Liver (tissue), 9 donors: ENCODE results near the gene CXCL14. TPM values are rescaled to one million over a fixed set of nuclear protein-coding genes. Genes with fewer than 3 reads are reported as not detected.

Experiments used
- DNase-seq: peaks from one replicate; pipeline ENCODE4 v3.0.0-alpha.2; 2017; ENCODE audit warnings: low spot score
- H3K27ac ChIP-seq, 2 donors: one replicate each; pipeline ENCODE4 v1.7.0; 2013; ENCODE audit warnings: inconsistent platforms in 2 of 2, low read length in 2 of 2, control low read depth in 1 of 2, low read depth in 1 of 2, mild to moderate bottlenecking in 1 of 2
- H3K27me3 ChIP-seq, 4 donors: one replicate each; pipeline versions ENCODE4 v1.6.1 to v1.7.0; 2013; ENCODE audit warnings: low read length in 3 of 4, inconsistent platforms in 1 of 4, mild to moderate bottlenecking in 1 of 4, moderate library complexity in 1 of 4; ENCODE audit not compliant: control insufficient read depth in 4 of 4, insufficient read depth in 4 of 4
- H3K36me3 ChIP-seq, 4 donors: one replicate each; pipeline versions ENCODE4 v1.6.1 to v1.7.0; 2013; ENCODE audit warnings: low read length in 3 of 4, mild to moderate bottlenecking in 3 of 4, low read depth in 1 of 4, moderate library complexity in 1 of 4; ENCODE audit not compliant: control insufficient read depth in 4 of 4, insufficient read depth in 3 of 4
- H3K4me1 ChIP-seq, 4 donors: one replicate each; pipeline versions ENCODE4 v1.6.1 to v1.7.0; 2013; ENCODE audit warnings: low read length in 3 of 4, mild to moderate bottlenecking in 3 of 4, moderate library complexity in 1 of 4; ENCODE audit not compliant: control insufficient read depth in 4 of 4, insufficient read depth in 4 of 4
- H3K4me3 ChIP-seq, 3 donors: one replicate each; pipeline versions ENCODE4 v1.6.1 to v1.7.0; 2013; ENCODE audit warnings: low read length in 3 of 3, control low read depth in 1 of 3, low read depth in 1 of 3, mild to moderate bottlenecking in 1 of 3
- H3K9ac ChIP-seq, 2 donors: one replicate each; pipeline ENCODE4 v1.7.0; 2013; ENCODE audit warnings: low read length in 2 of 2, mild to moderate bottlenecking in 2 of 2, moderate library complexity in 2 of 2, control low read depth in 1 of 2, low read depth in 1 of 2
- H3K9me3 ChIP-seq, 4 donors: one replicate each; pipeline versions ENCODE4 v1.6.1 to v1.7.0; 2013; ENCODE audit warnings: low read length in 3 of 4; ENCODE audit not compliant: control insufficient read depth in 4 of 4
- ATF3 ChIP-seq: IDR thresholded peaks from 2 replicates; pipeline ENCODE4 v1.6.1; 2016; ENCODE audit warnings: antibody characterized with exemption
- EGR1 ChIP-seq, 2 donors: IDR thresholded peaks; 2 replicates each; pipeline ENCODE4 v1.6.1; 2016 to 2018; ENCODE audit warnings: antibody characterized with exemption in 2 of 2, low read depth in 2 of 2
- FOXA1 ChIP-seq: IDR thresholded peaks from 2 replicates; pipeline ENCODE4 v1.6.1; 2016; ENCODE audit warnings: antibody characterized with exemption
- FOXA2 ChIP-seq: IDR thresholded peaks from 2 replicates; pipeline ENCODE4 v1.6.1; 2016; ENCODE audit warnings: antibody characterized with exemption
- GABPA ChIP-seq, 2 donors: IDR thresholded peaks in 1 of 2; conservative IDR thresholded peaks in 1 of 2; 2 replicates each; pipeline ENCODE4 v1.6.1; 2016; ENCODE audit warnings: antibody characterized with exemption in 2 of 2, mild to moderate bottlenecking in 1 of 2, moderate library complexity in 1 of 2
- HNF4A ChIP-seq, 2 donors: conservative IDR thresholded peaks; 2 replicates each; pipeline ENCODE4 v1.6.1; 2016; ENCODE audit warnings: antibody characterized with exemption in 2 of 2, mild to moderate bottlenecking in 2 of 2
- HNF4G ChIP-seq: IDR thresholded peaks from 2 replicates; pipeline ENCODE4 v1.6.1; 2016; ENCODE audit warnings: antibody characterized with exemption
- JUND ChIP-seq, 2 donors: IDR thresholded peaks; 2 replicates each; pipeline ENCODE4 v1.6.1; 2016; ENCODE audit warnings: antibody characterized with exemption in 2 of 2
- MAX ChIP-seq: IDR thresholded peaks from 2 replicates; pipeline ENCODE4 v1.6.1; 2016; ENCODE audit warnings: antibody characterized with exemption
- NR2F2 ChIP-seq: IDR thresholded peaks from 2 replicates; pipeline ENCODE4 v1.6.1; 2016; ENCODE audit warnings: antibody characterized with exemption
- RAD21 ChIP-seq, 2 donors: IDR thresholded peaks; 2 replicates each; pipeline ENCODE4 v1.6.1; 2016; ENCODE audit warnings: antibody characterized with exemption in 2 of 2, mild to moderate bottlenecking in 2 of 2
- REST ChIP-seq: IDR thresholded peaks from 2 replicates; pipeline ENCODE4 v1.6.1; 2016; ENCODE audit warnings: antibody characterized with exemption, mild to moderate bottlenecking
- RXRA ChIP-seq, 2 donors: IDR thresholded peaks; 2 replicates each; pipeline ENCODE4 v1.6.1; 2017 to 2018; ENCODE audit warnings: antibody characterized with exemption in 2 of 2, mild to moderate bottlenecking in 1 of 2
- SP1 ChIP-seq: IDR thresholded peaks from 2 replicates; pipeline ENCODE4 v1.6.1; 2018; ENCODE audit warnings: antibody characterized with exemption, mild to moderate bottlenecking
- TAF1 ChIP-seq: conservative IDR thresholded peaks from 2 replicates; pipeline ENCODE4 v1.6.1; 2016; ENCODE audit warnings: antibody characterized with exemption, mild to moderate bottlenecking
- YY1 ChIP-seq: IDR thresholded peaks from 2 replicates; pipeline ENCODE4 v1.6.1; 2016; ENCODE audit warnings: antibody characterized with exemption, mild to moderate bottlenecking
- ZBTB33 ChIP-seq: IDR thresholded peaks from 2 replicates; pipeline ENCODE4 v1.6.1; 2016; ENCODE audit warnings: antibody characterized with exemption
- whole genome bisulfite sequencing: extraction: QIAGEN DNeasy Blood & Tissue Kit; methylation state at CpG from one replicate; pipeline ENCODE4 v1.1.7; 2013; 5-methylcytosine and 5-hydroxymethylcytosine counted together
- polyA plus RNA-seq, 2 donors: library from polyadenylated mRNA; stranded (reverse) in 1 of 2; unstranded in 1 of 2; fragments of 200-250 nt in 1 of 2; fragments of >200 nt in 1 of 2; fragmentation: Nextera tagmentation in 1 of 2; extraction: Ambion mirVana in 1 of 2; gene quantifications; one replicate each; pipeline versions ENCODE4 v1.2.1 to v1.2.3, GENCODE V29; 2013 to 2015
- total RNA-seq, 2 donors: library from RNA; depleted of rRNA; stranded (reverse); fragments of >200 nt; gene quantifications; one replicate each; pipeline ENCODE4 v1.2.3, GENCODE V29; 2014
- donor health status: healthy.
- donor health status: healthy.
- donor health status: healthy.
- donor health status: healthy.
- donor health status: healthy.

The CXCL14 gene
- total and polyA plus RNA-seq, 4 donors = 2.7 to 13.7 (median 8.3) TPM

GRCh38 chr5:135564331-135564730 is 14.5 kb downstream of the CXCL14 start:
- Histone ChIP-seq H3K36me3 (no peaks in the 10 kb centered on the region), H3K9me3 (no peaks in the 10 kb centered on the region), H3K9ac (no peak overlapping the region), H3K27me3 (no peaks in the 10 kb centered on the region), H3K4me3 (no peak overlapping the region), H3K27ac (no peak overlapping the region), H3K4me1 (peaks cover 0 to 8% (median 0%) of the 10 kb centered on the region in 4 donors)
- TF ChIP-seq FOXA1 (no peak), YY1 (no peak), REST (no peak), TAF1 (no peak)
- DNase-seq = no peak
- WGBS = 84% methylated on average over 5 of the region's 5 CpGs

- 87% methylated on average over 6 of the region's 6 CpGs for WGBS
Observed at GRCh38 chr5:135561266-135561665, 17.5 kb downstream of the CXCL14 start.

More at GRCh38 chr5:135561266-135561665, 17.5 kb downstream of the CXCL14 start:
- no peaks in the 10 kb centered on the region for H3K36me3 ChIP-seq
- no peak for TF ChIP-seq NR2F2
- no peak for TF ChIP-seq FOXA1
- no peak for TF ChIP-seq HNF4A (conservative IDR thresholded peaks at IDR 0.05)
- TF ChIP-seq TAF1 = no peak
- no peak for TF ChIP-seq RAD21 (IDR thresholded peaks at IDR 0.05)
- TF ChIP-seq FOXA2 = no peak
- TF ChIP-seq ZBTB33 = no peak
- TF ChIP-seq GABPA (IDR thresholded peaks at IDR 0.05 in 1 of 2, conservative IDR thresholded peaks at IDR 0.05 in 1 of 2) = no peak
- no peak for TF ChIP-seq JUND (IDR thresholded peaks at IDR 0.05)
- TF ChIP-seq YY1 = no peak
- no peak for TF ChIP-seq MAX
- no peak for TF ChIP-seq ATF3
- TF ChIP-seq SP1 = no peak
- TF ChIP-seq HNF4G = no peak
- no peak for TF ChIP-seq RXRA (IDR thresholded peaks at IDR 0.05)
- TF ChIP-seq EGR1 (IDR thresholded peaks at IDR 0.05; ENCODE audit: low read depth in 2 of 2) = no peak
- TF ChIP-seq REST = no peak
- no peak overlapping the region for H3K9ac ChIP-seq
- peaks cover 0 to 2% (median 0%) of the 10 kb centered on the region in 4 donors for H3K27me3 ChIP-seq
- no peaks in the 10 kb centered on the region for H3K9me3 ChIP-seq
- peaks cover 0 to 8% (median 0%) of the 10 kb centered on the region in 4 donors for H3K4me1 ChIP-seq
- no peak overlapping the region for H3K4me3 ChIP-seq
- H3K27ac ChIP-seq = no peak overlapping the region
- DNase-seq = no peak
